ENCODE measurements around the gene HYI.

HYI gene

GRCh38 chr1:43484367-43484766, 30.6 kb upstream of the HYI start:
- Histone ChIP-seq H2BK15ac (ENCODE audit: low read length) (no peak overlapping the region), H3K9ac (ENCODE audit: low read depth, low read length, poor library complexity) (no peak overlapping the region), H3K4me1 (ENCODE audit: control insufficient read depth in 2 of 2, insufficient read depth in 1 of 2, low read depth in 1 of 2, low read length in 2 of 2) (no peaks in the 10 kb centered on the region), H3K27ac (replicated peaks; ENCODE audit: low read length) (no peak overlapping the region), H2BK120ac (ENCODE audit: low read depth, low read length) (no peak overlapping the region), H3K4me3 (ENCODE audit: low read length in 2 of 2) (no peak overlapping the region), H3K23ac (ENCODE audit: low read depth, low read length, poor library complexity) (no peak overlapping the region), H4K91ac (ENCODE audit: low read depth, low read length, poor library complexity) (no peak overlapping the region), H3K9me3 (replicated peaks in 1 of 2; ENCODE audit: control insufficient read depth in 2 of 2, insufficient read depth in 1 of 2, low read depth in 1 of 2, low read length in 2 of 2) (peaks cover 0 to 4% of the 10 kb centered on the region in 2 donors), H3K79me1 (ENCODE audit: low read depth, low read length) (no peaks in the 10 kb centered on the region), H3K4ac (ENCODE audit: low read length) (no peak overlapping the region), H3K18ac (ENCODE audit: low read length) (no peak overlapping the region), H3K14ac (ENCODE audit: low read length) (no peak overlapping the region), H2BK5ac (ENCODE audit: low read length) (no peak overlapping the region), H3K4me2 (ENCODE audit: insufficient read depth, low read length, poor library complexity, severe bottlenecking) (no peak overlapping the region), H2AFZ (ENCODE audit: low read length) (no peak overlapping the region), H4K8ac (ENCODE audit: low read depth, low read length) (no peak overlapping the region), H3K36me3 (replicated peaks in 1 of 2; ENCODE audit: control insufficient read depth in 2 of 2, insufficient read depth in 2 of 2, low read length in 2 of 2) (no peaks in the 10 kb centered on the region), H2BK12ac (ENCODE audit: low read length) (no peak overlapping the region), H3K27me3 (ENCODE audit: control insufficient read depth in 3 of 3, insufficient read depth in 3 of 3, low read depth in 1 of 3, low read length in 3 of 3) (no peaks in the 10 kb centered on the region), H2AK5ac (ENCODE audit: low read depth, low read length) (no peak overlapping the region)
- no CpG with 5 or more reads among the region's 2 CpGs for WGBS, 2 donors (ENCODE audit: extremely low coverage in 2 of 2, insufficient read length in 2 of 2, insufficient replicate concordance in 1 of 2)
- no peak for DNase-seq (ENCODE audit: low spot score)

GRCh38 chr1:43482215-43482614, 28.5 kb upstream of the HYI start:
- H2BK5ac ChIP-seq (ENCODE audit: low read length), result no peak overlapping the region
- H3K79me1 ChIP-seq (ENCODE audit: low read depth, low read length), result no peaks in the 10 kb centered on the region
- H4K91ac ChIP-seq (ENCODE audit: low read depth, low read length, poor library complexity), result no peak overlapping the region
- no peak overlapping the region for H3K23ac ChIP-seq (ENCODE audit: low read depth, low read length, poor library complexity)
- H4K8ac ChIP-seq (ENCODE audit: low read depth, low read length), result no peak overlapping the region
- no peak overlapping the region for H3K4me3 ChIP-seq (ENCODE audit: low read length in 2 of 2)
- WGBS, 2 donors (ENCODE audit: extremely low coverage in 2 of 2, insufficient read length in 2 of 2, insufficient replicate concordance in 1 of 2), result no CpG with 5 or more reads among the region's 1 CpG
- no peaks in the 10 kb centered on the region for H3K4me1 ChIP-seq (ENCODE audit: control insufficient read depth in 2 of 2, insufficient read depth in 1 of 2, low read depth in 1 of 2, low read length in 2 of 2)
- no peak overlapping the region for H3K9ac ChIP-seq (ENCODE audit: low read depth, low read length, poor library complexity)
- no peaks in the 10 kb centered on the region for H3K27me3 ChIP-seq (ENCODE audit: control insufficient read depth in 3 of 3, insufficient read depth in 3 of 3, low read depth in 1 of 3, low read length in 3 of 3)
- H3K27ac ChIP-seq (replicated peaks; ENCODE audit: low read length), result no peak overlapping the region
- H3K4me2 ChIP-seq (ENCODE audit: insufficient read depth, low read length, poor library complexity, severe bottlenecking), result no peak overlapping the region
- no peaks in the 10 kb centered on the region for H3K9me3 ChIP-seq (replicated peaks in 1 of 2; ENCODE audit: control insufficient read depth in 2 of 2, insufficient read depth in 1 of 2, low read depth in 1 of 2, low read length in 2 of 2)
- H2AK5ac ChIP-seq (ENCODE audit: low read depth, low read length), result no peak overlapping the region
- H2BK12ac ChIP-seq (ENCODE audit: low read length), result no peak overlapping the region
- no peak overlapping the region for H3K14ac ChIP-seq (ENCODE audit: low read length)
- H2AFZ ChIP-seq (ENCODE audit: low read length), result no peak overlapping the region
- no peak for DNase-seq (ENCODE audit: low spot score)
- no peak overlapping the region for H3K18ac ChIP-seq (ENCODE audit: low read length)
- H2BK15ac ChIP-seq (ENCODE audit: low read length), result no peak overlapping the region
- no peak overlapping the region for H2BK120ac ChIP-seq (ENCODE audit: low read depth, low read length)
- H3K4ac ChIP-seq (ENCODE audit: low read length), result no peak overlapping the region
- H3K36me3 ChIP-seq (replicated peaks in 1 of 2; ENCODE audit: control insufficient read depth in 2 of 2, insufficient read depth in 2 of 2, low read length in 2 of 2), result no peaks in the 10 kb centered on the region

GRCh38 chr1:43481491-43481890, 27.8 kb upstream of the HYI start:
- no peaks in the 10 kb centered on the region for H3K4me1 ChIP-seq (ENCODE audit: control insufficient read depth in 2 of 2, insufficient read depth in 1 of 2, low read depth in 1 of 2, low read length in 2 of 2)
- no peak overlapping the region for H2AFZ ChIP-seq (ENCODE audit: low read length)
- H3K4ac ChIP-seq (ENCODE audit: low read length), result no peak overlapping the region
- no peak overlapping the region for H3K9ac ChIP-seq (ENCODE audit: low read depth, low read length, poor library complexity)
- no peak overlapping the region for H2BK5ac ChIP-seq (ENCODE audit: low read length)
- no peaks in the 10 kb centered on the region for H3K9me3 ChIP-seq (replicated peaks in 1 of 2; ENCODE audit: control insufficient read depth in 2 of 2, insufficient read depth in 1 of 2, low read depth in 1 of 2, low read length in 2 of 2)
- no peak overlapping the region for H3K4me2 ChIP-seq (ENCODE audit: insufficient read depth, low read length, poor library complexity, severe bottlenecking)
- H2AK5ac ChIP-seq (ENCODE audit: low read depth, low read length), result no peak overlapping the region
- no peak overlapping the region for H2BK12ac ChIP-seq (ENCODE audit: low read length)
- WGBS, 2 donors (ENCODE audit: extremely low coverage in 2 of 2, insufficient read length in 2 of 2, insufficient replicate concordance in 1 of 2), result no CpG with 5 or more reads among the region's 2 CpGs
- H3K23ac ChIP-seq (ENCODE audit: low read depth, low read length, poor library complexity), result no peak overlapping the region
- H3K14ac ChIP-seq (ENCODE audit: low read length), result no peak overlapping the region
- no peaks in the 10 kb centered on the region for H3K27me3 ChIP-seq (ENCODE audit: control insufficient read depth in 3 of 3, insufficient read depth in 3 of 3, low read depth in 1 of 3, low read length in 3 of 3)
- H3K27ac ChIP-seq (replicated peaks; ENCODE audit: low read length), result no peak overlapping the region
- H3K79me1 ChIP-seq (ENCODE audit: low read depth, low read length), result no peaks in the 10 kb centered on the region
- H3K4me3 ChIP-seq (ENCODE audit: low read length in 2 of 2), result no peak overlapping the region
- no peak for DNase-seq (ENCODE audit: low spot score)
- H2BK120ac ChIP-seq (ENCODE audit: low read depth, low read length), result no peak overlapping the region
- H4K91ac ChIP-seq (ENCODE audit: low read depth, low read length, poor library complexity), result no peak overlapping the region
- no peaks in the 10 kb centered on the region for H3K36me3 ChIP-seq (replicated peaks in 1 of 2; ENCODE audit: control insufficient read depth in 2 of 2, insufficient read depth in 2 of 2, low read length in 2 of 2)
- no peak overlapping the region for H4K8ac ChIP-seq (ENCODE audit: low read depth, low read length)
- no peak overlapping the region for H3K18ac ChIP-seq (ENCODE audit: low read length)
- H2BK15ac ChIP-seq (ENCODE audit: low read length), result no peak overlapping the region

- H3K9ac ChIP-seq (ENCODE audit: low read depth, low read length, poor library complexity), result no peak overlapping the region
- H3K4me2 ChIP-seq (ENCODE audit: insufficient read depth, low read length, poor library complexity, severe bottlenecking), result no peak overlapping the region
- H3K23ac ChIP-seq (ENCODE audit: low read depth, low read length, poor library complexity), result no peak overlapping the region
- H3K27me3 ChIP-seq (ENCODE audit: control insufficient read depth in 3 of 3, insufficient read depth in 3 of 3, low read depth in 1 of 3, low read length in 3 of 3), result no peaks in the 10 kb centered on the region
- peaks cover 0 to 1% of the 10 kb centered on the region in 2 donors for H3K4me1 ChIP-seq (ENCODE audit: control insufficient read depth in 2 of 2, insufficient read depth in 1 of 2, low read depth in 1 of 2, low read length in 2 of 2)
- no CpG with 5 or more reads among the region's 3 CpGs for WGBS, 2 donors (ENCODE audit: extremely low coverage in 2 of 2, insufficient read length in 2 of 2, insufficient replicate concordance in 1 of 2)
- H2BK12ac ChIP-seq (ENCODE audit: low read length), result no peak overlapping the region
- H3K4ac ChIP-seq (ENCODE audit: low read length), result no peak overlapping the region
- no peak overlapping the region for H2BK5ac ChIP-seq (ENCODE audit: low read length)
- no peak overlapping the region for H3K18ac ChIP-seq (ENCODE audit: low read length)
- H2AFZ ChIP-seq (ENCODE audit: low read length), result no peak overlapping the region
- no peaks in the 10 kb centered on the region for H3K79me1 ChIP-seq (ENCODE audit: low read depth, low read length)
- H4K91ac ChIP-seq (ENCODE audit: low read depth, low read length, poor library complexity), result no peak overlapping the region
- H3K14ac ChIP-seq (ENCODE audit: low read length), result no peak overlapping the region
- H2BK15ac ChIP-seq (ENCODE audit: low read length), result no peak overlapping the region
- H2BK120ac ChIP-seq (ENCODE audit: low read depth, low read length), result no peak overlapping the region
- no peak for DNase-seq (ENCODE audit: low spot score)
- H2AK5ac ChIP-seq (ENCODE audit: low read depth, low read length), result no peak overlapping the region
- no peak overlapping the region for H3K27ac ChIP-seq (replicated peaks; ENCODE audit: low read length)
- no peak overlapping the region for H3K4me3 ChIP-seq (ENCODE audit: low read length in 2 of 2)
- H3K9me3 ChIP-seq (replicated peaks in 1 of 2; ENCODE audit: control insufficient read depth in 2 of 2, insufficient read depth in 1 of 2, low read depth in 1 of 2, low read length in 2 of 2), result no peaks in the 10 kb centered on the region
- no peak overlapping the region for H4K8ac ChIP-seq (ENCODE audit: low read depth, low read length)
- no peaks in the 10 kb centered on the region for H3K36me3 ChIP-seq (replicated peaks in 1 of 2; ENCODE audit: control insufficient read depth in 2 of 2, insufficient read depth in 2 of 2, low read length in 2 of 2)
Observed at GRCh38 chr1:43479414-43479813, 25.7 kb upstream of the HYI start.

All from neuronal stem cell (in vitro differentiated cells).